ENCODE measurements around the gene GALNT14.
"Not testable (repeated sequence)": the region's sequence is repeated elsewhere in the genome, so short reads cannot be mapped to it uniquely, and the experiment has no call there.

Gene GALNT14, protein sequence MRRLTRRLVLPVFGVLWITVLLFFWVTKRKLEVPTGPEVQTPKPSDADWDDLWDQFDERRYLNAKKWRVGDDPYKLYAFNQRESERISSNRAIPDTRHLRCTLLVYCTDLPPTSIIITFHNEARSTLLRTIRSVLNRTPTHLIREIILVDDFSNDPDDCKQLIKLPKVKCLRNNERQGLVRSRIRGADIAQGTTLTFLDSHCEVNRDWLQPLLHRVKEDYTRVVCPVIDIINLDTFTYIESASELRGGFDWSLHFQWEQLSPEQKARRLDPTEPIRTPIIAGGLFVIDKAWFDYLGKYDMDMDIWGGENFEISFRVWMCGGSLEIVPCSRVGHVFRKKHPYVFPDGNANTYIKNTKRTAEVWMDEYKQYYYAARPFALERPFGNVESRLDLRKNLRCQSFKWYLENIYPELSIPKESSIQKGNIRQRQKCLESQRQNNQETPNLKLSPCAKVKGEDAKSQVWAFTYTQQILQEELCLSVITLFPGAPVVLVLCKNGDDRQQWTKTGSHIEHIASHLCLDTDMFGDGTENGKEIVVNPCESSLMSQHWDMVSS

DNA sequence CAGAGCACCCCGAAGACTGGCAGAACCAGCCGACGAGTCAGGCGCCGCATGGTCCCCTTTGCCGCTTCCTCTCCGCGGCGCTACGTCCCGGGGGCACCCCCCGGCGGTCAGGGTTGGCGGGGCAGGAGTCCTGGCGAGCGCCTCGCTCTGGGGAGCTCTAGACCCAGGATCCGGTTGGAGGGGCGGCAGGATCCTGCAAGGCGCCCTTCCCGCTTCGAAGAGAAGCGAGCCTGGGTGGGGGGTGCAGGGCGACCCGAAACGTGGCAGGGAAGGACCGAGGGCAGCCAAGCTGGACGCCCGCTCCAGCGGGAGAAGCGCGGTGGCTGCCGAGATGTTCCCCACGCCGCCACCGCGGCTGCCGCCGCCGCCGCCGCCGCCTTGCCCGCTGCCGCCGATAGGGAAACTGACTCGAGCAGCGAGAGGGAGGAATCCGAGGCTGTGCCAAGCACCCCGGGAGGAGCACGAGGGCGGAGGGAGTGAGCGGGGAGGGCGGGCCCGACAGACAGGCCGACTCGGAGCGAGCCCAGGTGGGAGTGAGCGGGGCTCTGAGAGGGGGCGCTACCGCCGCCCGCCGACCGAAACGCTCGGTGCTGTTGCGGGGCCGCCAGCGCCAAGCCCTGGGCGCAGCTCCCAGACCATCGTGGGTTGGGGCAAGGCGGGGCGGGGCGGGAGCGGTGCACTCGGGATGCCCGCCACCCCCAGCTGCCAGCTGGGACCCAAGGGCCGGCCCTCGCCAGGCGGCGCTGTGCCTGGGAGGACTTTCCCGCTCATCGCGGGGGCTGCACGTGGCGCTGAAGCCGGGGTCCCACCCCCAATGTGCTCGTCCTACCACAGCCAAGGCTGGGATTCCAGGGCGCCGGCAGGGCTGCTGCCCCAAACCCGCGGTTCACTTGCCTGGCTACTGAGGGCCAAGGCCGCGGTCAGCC, at the start of gene GALNT14:
GALNT14 (minus strand) TSS at position 404 of the 926 bp plus-strand sequence; CDS start at position 50, 354 bp downstream.
- DNase-seq (ENCODE audit: low read depth), result peak; percentile 21

DNA sequence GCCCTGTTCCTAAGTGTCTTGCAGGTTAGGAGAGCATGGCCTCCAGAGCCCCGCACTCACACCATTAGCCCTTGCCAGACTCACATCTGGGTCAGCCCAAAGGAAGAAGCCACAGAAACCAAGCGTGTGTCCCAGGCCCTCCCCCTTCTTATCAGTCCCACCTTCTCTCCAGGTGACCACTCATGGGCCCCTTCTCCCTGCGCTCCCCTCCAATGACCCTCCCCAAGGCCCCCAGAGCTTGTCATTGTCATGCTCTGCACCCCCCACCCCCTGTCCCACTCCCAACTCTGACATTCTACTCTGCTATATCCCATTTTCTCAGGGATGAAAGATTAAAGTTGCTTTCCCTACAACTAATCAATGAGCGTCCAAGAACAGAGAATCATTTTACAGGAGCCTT, 48.9 kb upstream of the GALNT14 start:
- no peak for DNase-seq (ENCODE audit: low read depth)

DNA sequence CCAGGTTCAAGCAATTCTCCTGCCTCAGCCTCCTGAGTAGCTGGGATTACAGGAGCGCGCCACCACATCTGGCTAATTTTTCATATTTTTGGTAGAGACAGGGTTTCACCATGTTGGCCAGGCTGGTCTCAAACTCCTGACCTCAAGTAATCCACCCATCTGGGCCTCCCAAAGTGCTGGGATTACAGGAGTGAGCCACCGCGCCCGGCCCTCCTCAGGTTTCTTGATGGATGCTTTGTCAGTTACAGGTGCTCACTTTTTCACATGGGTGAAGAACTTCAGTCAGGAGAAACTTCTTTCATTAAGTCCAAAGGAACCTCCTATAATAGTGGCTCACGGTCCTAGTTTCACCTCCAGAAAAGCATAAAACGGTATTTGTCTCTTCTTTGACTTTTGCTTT, 45.7 kb upstream of the GALNT14 start:
- not testable (repeated sequence) for DNase-seq (ENCODE audit: low read depth)

DNA sequence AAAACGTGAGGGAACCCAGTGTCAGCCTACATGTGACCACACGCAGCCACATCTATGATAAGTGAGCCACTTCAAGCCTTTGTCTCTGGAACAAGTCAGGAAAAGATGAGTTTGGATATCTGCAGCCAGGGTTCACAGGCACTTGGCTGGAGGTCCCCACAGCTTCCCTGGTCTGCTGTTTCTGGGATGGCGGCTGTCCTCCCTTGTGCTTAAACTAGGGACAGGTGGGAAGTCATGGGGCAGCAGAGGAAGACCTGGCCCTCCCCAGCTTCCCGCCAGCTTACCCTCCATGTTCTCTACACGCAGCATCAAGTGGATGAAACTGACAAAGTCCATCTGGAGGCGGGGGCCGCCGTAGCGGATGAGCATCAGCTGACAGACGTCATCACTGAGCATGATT, 38.5 kb upstream of the GALNT14 start:
- no peak for DNase-seq (ENCODE audit: low read depth)

DNA sequence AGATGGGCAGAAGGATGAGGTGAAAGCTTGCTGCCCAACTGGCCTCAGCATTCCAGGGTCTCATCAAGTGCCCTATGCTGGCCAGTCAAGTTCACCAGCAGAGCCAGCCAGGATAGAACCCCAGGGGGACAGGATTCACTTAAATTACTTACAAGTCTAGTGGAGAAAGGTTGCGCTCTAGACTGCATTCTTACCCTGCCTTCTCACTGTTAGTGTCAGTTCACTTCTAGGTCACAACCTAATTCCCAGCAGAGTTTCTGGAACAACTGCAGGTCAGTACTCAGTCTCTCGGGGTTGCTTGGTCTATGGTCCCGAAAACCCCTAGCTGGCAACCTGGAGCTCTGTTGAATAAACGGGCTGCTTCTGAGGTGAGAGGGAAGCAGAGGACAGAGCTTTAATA, 32.9 kb upstream of the GALNT14 start:
- no peak for DNase-seq (ENCODE audit: low read depth)

DNA sequence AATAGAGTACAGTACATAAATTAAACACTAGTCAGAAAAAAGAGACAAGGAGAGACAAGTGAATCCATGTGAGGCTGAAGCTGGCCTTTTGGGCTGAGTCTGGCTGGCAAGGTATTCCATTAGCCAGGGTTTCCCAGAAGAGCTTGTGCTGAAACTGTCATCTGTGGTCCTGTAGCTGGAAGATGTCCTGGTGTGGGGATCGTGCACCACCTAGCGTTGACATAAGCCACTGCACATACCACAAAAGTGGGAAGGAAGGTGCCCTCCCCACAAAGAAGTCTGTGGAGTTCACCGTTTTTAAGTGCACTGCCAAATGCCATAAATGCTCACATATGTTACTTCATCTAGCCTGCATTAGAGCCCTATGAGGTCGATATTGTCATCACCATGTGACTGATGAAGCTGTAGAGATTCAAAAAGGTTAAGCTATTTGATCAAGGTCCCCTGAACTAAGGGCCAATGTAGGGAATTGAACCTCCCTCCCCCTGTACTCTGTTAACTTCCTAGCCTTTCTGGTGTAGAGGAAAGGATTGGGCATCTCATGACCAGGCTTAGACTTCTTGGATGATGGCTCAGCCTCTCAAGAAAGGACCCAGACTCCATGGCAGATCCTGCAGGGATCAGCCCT, 31.9 kb upstream of the GALNT14 start:
- DNase-seq (ENCODE audit: low read depth), result peak; percentile 33

DNA sequence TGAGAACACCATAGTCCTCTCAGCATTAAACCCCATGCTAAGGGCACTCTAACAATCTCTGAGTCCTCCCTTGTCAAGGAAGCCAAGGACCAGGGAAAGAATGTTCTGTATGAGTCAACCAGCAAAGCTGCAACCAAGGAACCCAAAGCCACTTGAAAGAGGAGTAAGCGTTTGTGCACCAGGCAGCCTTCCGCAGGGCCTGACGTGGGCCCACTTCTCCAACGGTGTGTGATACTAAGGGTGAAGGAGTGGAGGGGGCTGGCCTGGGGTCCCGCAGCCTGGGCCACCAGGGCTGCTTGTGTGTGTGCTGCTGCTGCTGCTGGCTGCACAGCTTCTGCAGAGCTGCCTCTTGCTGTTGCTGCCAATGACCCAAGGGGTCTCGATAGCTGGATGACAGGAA, 30.1 kb upstream of the GALNT14 start:
- DNase-seq (ENCODE audit: low read depth), result no peak

DNA sequence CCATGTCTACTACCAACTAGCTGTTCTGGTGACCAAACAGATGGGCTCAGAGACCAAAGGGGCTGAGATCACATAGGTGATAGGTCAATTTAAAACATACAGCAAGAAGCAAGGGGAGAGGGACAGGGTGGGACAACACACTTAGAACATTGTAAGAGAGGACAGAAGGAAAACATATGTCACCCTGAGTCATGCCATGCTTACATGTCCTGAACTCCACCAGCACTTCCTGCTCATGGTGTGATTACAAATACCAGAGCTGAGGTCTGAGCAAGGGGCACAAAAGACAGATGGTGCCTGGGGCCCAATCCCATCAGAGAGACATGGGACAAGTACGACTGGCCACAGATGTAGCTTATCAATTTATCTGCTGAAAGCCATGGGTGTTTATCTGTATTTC, 28.7 kb upstream of the GALNT14 start:
- no peak for DNase-seq (ENCODE audit: low read depth)

DNA sequence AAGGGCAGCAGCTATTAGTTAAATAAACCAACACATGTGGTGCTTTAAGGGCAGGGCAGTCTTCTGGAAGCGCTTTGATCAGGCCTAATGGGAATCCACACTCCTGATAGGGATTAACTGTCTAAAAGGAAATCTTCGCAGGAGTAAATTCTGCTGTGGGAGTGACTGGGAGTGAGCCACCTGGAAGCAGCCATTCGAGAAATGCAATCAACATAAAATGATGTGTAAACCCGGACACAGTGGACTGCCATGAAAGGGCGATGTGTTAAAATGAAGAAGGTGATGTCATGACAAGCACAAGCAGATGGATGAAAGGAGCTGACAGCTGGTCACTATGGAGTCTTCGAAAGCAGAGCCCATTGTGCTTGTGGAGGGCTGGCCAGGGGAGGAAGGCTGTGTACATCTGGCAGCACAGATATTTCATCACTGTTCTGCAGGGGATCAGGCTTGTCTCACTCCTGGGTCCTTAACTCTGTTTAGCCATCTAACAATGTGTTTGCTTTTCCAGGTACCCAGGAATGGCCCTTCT, 24.8 kb upstream of the GALNT14 start:
- no peak for DNase-seq (ENCODE audit: low read depth)

DNA sequence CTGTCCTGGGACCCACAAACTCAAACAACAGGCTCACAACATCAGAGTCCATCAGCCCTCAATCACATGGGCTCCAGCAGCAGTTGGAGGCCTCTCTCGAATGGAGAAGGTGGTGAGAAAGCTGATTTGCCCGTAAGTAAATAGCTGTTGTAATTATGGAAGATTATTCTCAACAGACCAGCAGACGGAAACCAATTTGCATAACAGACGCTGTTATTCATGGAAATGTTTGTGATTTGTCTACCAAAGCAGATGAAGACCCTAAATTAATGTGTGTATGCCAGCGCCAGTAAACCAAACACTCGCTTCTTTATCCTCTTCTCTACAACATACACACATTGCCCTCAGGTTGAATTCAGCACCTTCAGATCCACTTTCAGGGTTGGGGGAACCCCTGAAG, 23.4 kb upstream of the GALNT14 start:
- no peak for DNase-seq (ENCODE audit: low read depth)

DNA sequence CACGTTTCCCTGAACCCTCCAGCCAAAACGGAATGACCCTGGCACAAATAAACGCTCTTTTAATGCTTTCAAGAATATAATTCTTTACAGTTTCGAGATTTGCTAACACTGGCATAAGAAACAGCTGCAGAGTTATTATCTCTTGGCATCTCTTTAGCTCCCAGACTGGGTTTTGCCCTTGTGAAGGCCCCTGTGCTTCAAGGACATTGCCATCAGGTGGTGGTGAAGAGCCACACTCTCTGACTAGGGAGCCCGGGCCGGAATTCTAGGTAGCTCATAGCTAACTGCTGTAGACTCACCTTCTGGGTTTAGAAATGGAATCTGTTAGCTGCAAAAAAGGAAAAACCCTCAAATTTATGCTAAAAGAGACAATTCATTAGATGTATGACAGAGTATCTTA, 13.3 kb upstream of the GALNT14 start:
- no peak for DNase-seq (ENCODE audit: low read depth)

DNA sequence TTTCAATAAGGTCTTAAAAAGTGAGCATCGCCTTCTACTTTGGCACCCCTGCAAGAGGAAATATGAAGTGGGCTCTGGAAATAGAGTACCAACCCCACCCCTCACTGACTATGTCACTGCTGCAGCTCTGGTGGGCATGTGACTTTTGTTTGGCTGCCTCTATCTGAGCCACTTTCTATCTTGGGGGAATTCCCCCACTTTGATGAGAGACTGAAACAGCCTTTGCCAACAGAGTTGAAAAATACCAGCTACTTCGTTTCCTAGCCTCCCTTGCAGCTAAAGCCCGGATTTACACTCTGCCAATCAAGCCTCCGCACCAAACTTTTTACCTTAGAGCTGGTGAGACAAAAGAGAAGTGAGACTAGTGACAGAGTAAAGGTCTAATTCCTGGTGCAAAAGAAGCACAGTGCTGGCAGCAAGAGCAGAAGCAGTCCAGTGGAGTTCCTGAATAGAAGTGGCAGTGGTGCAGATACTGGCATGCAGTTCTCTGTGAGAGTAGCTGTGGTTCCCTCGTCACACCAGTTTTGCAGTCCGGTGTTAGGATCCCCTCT, 12.0 kb upstream of the GALNT14 start:
- no peak for DNase-seq (ENCODE audit: low read depth)

DNA sequence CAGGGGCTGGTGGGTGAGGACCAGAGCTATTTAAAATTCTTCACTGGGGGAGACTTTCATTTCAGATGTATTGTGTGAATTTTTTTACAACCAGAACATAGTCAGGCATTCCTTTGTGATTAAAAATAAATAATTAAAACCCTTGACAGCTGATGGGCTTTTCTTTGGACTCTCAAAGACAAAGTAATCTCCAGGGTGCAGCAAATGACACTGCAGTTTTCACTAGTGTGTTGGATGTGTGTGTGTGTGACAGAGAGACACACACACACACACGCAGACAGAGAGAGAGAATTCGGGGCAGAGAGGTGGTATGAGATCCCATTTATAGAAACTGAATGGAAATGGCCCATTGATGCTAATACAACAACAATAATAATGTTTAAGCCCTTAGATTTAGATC, 10.3 kb upstream of the GALNT14 start:
- no peak for DNase-seq (ENCODE audit: low read depth)

DNA sequence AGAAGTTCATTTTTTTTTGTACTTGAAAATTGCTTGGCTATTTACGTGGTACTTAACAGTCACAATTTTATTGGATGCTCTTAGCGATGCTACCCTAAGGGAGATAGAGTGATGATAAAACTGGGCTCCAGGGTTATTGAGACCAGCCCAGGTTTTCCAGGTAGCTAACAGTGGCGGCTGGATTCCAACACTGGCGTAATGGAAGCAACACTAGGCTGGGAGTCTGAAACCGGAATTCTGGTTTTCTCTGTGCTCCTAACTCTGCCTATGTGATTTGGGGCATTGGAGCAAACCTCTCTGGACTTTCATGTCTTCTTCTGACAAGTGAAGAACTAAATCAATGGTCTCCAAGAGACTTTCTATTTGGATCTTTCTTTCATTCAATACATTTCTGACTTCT, 9.4 kb upstream of the GALNT14 start:
- no peak for DNase-seq (ENCODE audit: low read depth)

DNA sequence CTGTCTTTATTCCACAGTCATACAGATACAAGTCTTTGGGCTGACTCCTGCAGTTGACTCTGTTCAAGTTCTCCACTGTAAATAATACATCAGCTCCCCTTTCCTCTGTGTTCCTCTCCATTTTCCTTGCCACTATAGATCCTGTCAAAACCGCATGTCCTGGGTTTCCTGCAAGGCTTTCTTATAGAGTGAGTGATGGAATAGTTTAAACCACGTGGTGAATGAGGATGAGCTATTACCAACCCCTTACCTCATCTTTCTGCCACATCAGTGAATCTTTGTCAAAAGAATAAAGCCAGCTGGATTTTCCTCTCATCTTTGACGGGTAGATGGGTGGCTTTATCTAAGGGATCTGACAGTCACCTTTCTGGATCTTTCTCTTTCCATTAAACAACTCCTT, 3.9 kb upstream of the GALNT14 start:
- no peak for DNase-seq (ENCODE audit: low read depth)

DNA sequence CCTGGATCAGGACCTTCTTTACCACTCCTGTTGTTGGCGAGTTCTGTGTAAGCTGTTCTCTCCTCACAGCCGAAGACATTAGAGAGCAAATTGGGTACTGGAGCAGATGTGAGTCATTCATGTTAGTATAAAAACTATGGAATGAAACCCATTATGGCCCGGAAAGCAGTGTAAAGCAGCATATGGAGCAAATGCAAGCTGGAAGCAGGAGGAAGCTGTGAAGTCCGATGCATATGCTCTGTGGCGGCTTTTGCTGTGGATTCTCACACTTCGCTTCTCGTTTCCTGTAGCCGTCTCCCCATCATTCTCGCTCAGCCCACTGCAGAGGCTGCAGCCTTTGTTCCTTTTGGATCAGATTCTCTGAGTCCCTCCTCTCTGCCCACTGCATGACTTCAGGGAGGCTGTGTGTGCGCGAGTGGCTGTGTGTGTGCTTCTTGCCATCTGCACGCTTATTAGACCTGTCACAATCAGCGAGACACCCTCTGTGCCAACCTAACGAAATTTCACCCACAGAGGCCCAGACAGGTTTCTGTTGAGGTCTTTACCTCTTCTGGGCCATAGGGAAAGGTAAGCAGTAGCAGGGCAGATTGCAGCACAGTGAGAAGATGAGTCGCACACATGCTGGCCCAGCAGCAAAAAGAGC, 3.3 kb upstream of the GALNT14 start:
- DNase-seq (ENCODE audit: low read depth), result no peak

DNA sequence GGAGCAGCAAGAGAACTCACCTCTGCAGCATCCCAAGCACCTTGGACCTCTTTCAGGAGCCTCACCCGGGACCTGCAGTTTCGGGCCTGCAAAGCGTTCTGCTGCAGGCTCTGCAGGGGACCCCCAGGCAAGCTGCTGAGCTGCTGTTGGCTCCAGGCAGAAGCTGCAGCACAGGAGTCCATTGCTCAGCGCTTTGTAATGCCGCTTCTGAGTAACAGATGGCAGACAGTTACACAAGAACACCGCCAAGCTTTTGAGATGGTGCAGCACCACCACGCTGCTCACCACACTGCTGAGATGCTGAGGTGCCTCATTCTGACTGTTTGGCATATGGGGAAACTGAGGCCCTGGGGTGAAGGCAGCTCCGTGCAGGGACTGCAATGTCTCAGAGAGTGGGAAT, 1.9 kb upstream of the GALNT14 start:
- DNase-seq (ENCODE audit: low read depth), result no peak

DNA sequence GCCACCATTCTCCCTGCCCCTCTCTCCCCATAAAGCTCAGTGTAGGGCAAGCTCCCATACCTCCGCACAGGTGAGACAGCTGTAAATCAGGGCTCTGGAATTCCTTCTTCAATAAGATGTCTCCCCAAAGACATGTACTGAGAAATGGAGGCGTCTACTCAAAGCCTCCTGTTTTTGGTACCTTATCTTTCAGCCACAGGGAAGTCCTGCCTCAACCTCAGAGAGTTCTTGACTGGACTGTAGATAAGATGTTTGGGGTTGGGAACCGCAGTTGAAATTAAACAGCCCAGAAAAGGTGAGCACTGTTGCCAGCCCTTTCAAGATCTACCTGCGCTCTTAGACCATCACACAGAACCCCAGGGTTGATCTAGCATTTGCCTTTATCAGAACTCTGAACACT, 1.4 kb upstream of the GALNT14 start:
- no peak for DNase-seq (ENCODE audit: low read depth)

DNA sequence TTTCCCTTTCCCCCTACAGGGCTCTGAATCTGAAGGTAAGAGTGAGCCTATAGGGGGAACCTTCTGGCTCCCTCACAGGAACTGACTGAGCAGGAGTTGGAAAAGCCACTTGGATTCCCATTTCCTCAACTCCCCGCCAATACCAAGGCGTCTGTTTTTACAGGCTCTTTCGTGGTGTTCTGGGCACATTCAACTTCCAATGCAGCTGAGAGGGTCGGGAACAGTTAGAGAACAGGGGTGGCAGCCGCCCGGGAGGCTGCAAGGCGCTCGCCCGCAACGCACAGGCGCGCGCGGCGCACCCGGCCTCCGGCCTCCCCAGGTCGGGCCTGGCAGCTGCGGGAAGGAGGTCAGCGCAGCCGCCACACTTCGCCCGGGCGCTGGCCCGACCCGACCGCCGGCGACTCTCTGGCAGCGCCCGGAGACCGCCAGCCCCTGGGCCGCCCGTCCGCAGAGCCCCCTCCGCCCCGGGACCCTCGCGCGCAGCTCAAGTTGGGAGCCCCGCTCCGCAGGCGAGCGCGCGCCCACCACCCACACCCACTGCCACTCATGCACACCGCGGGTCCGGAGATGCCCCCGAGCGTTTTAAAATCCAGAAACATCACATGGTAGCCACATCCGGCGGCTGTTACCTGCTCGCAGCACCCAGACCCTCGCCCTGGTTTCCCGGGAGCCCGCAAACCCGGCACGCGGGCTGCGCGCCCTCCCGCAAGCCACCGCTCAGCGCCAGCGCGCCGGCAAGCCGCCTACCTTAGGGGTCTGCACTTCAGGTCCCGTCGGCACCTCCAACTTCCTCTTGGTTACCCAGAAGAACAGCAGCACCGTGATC, 816 bp downstream of the GALNT14 start:
- DNase-seq (ENCODE audit: low read depth), result no peak

DNA sequence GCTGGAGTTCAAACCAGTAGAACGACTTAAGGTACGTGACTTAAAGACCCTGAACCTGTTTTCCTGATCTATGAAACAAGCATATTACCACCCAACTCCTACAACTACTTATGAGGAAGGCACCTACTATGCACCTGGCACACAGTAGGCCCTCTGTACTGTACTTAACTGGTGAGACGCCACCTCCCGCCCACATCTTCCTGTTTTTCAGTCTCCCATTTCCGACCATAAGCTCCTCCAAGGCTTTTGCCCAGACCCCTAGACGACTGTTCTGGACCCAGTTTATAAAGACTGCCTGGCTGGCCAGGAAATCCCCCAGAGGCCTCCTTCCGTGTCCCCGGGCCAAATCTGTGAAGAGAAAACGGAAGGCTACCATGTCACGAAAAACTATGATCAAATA, 1.5 kb downstream of the GALNT14 start:
- no peak for DNase-seq (ENCODE audit: low read depth)

Data from stimulated activated CD8-positive, alpha-beta memory T cell treated with anti-CD3 and anti-CD28 coated beads, Interleukin-4, amount 100 ng/mL, for 24 hours (primary cell).